NT2/D1 (cell line): ENCODE results near the gene UMAD1.

ENCODE experiments used
- DNase-seq: peaks from one replicate; pipeline ENCODE4 v3.0.0-alpha.2; 2011; ENCODE audit warnings: low read depth, low spot score
- H3K27me3 ChIP-seq: 2 replicates; pipeline ENCODE4 v1.6.0; 2011; ENCODE audit warnings: mild to moderate bottlenecking; ENCODE audit not compliant: insufficient read length, insufficient read depth
- H3K36me3 ChIP-seq: 2 replicates; pipeline ENCODE4 v1.6.1; 2011; ENCODE audit warnings: mild to moderate bottlenecking, low read length, mixed read lengths; ENCODE audit not compliant: insufficient read depth, insufficient read length
- H3K4me1 ChIP-seq: 2 replicates; pipeline ENCODE4 v1.5.1; 2011; ENCODE audit not compliant: insufficient read depth, insufficient read length
- H3K4me3 ChIP-seq: 2 replicates; pipeline ENCODE4 v1.5.1; 2011; ENCODE audit warnings: low read depth; ENCODE audit not compliant: insufficient read length
- H3K9ac ChIP-seq: 2 replicates; pipeline ENCODE4 v1.6.0; 2011; ENCODE audit warnings: low read depth; ENCODE audit not compliant: insufficient read length
- H3K9me3 ChIP-seq: 2 replicates; pipeline ENCODE4 v1.5.1; 2011; ENCODE audit warnings: mild to moderate bottlenecking, low read length; ENCODE audit not compliant: insufficient read depth
- SUZ12 ChIP-seq: IDR thresholded peaks from 2 replicates; pipeline ENCODE4 v1.6.1; 2011; ENCODE audit not compliant: insufficient read length, insufficient read depth; ENCODE audit errors: extremely low read depth
- YY1 ChIP-seq: IDR thresholded peaks from 2 replicates; pipeline ENCODE4 v1.6.1; 2011; ENCODE audit not compliant: insufficient read length, insufficient read depth
- ZNF274 ChIP-seq: IDR thresholded peaks from 2 replicates; pipeline ENCODE4 v1.6.1; 2011; ENCODE audit warnings: mild to moderate bottlenecking, low read depth, low read length

UMAD1 gene

DNA sequence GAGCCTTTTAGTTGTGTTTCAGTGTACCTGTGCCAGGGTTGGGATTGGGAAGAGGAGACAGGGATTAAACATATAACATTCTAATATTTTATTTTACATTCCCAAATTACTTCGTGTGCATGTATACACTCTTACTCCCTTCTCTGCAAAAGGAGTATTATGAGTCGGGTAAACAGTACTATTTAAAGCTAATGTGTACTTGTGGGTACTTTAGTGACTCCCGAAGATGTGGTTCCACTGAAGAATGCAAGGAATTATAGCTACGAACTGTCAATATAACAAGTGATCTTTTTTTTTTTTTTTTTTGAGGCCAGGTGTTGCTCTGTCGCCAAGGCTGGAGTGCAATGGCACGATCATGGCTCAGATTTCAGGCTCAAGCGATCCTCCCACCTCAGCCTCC is 200.5 kb downstream of the UMAD1 start:
- TF ChIP-seq ZNF274 (no peak), SUZ12 (no peak), YY1 (no peak)
- no peak for DNase-seq
- no peaks in the 10 kb centered on the region for H3K27me3 ChIP-seq
- no peaks in the 10 kb centered on the region for H3K36me3 ChIP-seq
- no peaks in the 10 kb centered on the region for H3K4me1 ChIP-seq
- H3K4me3 ChIP-seq, result no peak overlapping the region
- no peak overlapping the region for H3K9ac ChIP-seq
- no peaks in the 10 kb centered on the region for H3K9me3 ChIP-seq

DNA sequence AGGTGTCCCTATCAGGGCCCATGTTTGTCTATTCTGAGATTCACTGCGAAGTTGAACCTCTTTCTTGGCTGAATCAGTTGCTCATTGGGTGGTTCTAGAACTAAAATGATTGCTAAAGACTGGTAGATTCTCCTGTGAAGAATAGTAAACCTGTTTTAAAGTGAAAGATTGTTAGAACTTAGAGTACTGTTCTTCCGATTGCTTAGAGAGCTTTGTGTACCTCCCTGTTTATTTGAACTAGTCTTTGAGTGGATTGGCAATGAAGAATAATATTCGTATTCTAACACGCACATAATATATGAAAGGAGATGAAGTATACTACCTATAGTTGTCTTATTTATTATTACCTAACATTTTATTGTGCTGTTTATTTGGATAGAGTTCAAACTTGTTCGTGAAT is 202.7 kb downstream of the UMAD1 start:
- Histone ChIP-seq H3K27me3 (no peaks in the 10 kb centered on the region), H3K36me3 (no peaks in the 10 kb centered on the region), H3K9me3 (no peaks in the 10 kb centered on the region), H3K4me1 (no peaks in the 10 kb centered on the region), H3K9ac (no peak overlapping the region), H3K4me3 (no peak overlapping the region)
- DNase-seq, result no peak
- TF ChIP-seq YY1 (no peak), ZNF274 (no peak), SUZ12 (no peak)

GRCh38 chr7:7843972-7844371 is 203.4 kb downstream of the UMAD1 start:
- Histone ChIP-seq H3K9me3 (no peaks in the 10 kb centered on the region), H3K9ac (no peak overlapping the region), H3K4me1 (no peaks in the 10 kb centered on the region), H3K36me3 (no peaks in the 10 kb centered on the region), H3K4me3 (no peak overlapping the region), H3K27me3 (no peaks in the 10 kb centered on the region)
- DNase-seq, result no peak
- no peak for TF ChIP-seq YY1
- TF ChIP-seq ZNF274, result no peak
- TF ChIP-seq SUZ12, result no peak

- TF ChIP-seq SUZ12, result no peak
- TF ChIP-seq YY1, result no peak
- TF ChIP-seq ZNF274, result no peak
- H3K9ac ChIP-seq, result no peak overlapping the region
- peaks cover 3% of the 10 kb centered on the region; the same call in 1 of the 2 replicates for H3K9me3 ChIP-seq
- no peaks in the 10 kb centered on the region for H3K4me1 ChIP-seq
- no peaks in the 10 kb centered on the region for H3K27me3 ChIP-seq
- H3K36me3 ChIP-seq, result no peaks in the 10 kb centered on the region
- DNase-seq, result no peak
- H3K4me3 ChIP-seq, result no peak overlapping the region
Measured at GRCh38 chr7:7848246-7848645, 207.7 kb downstream of the UMAD1 start.

- no peak for DNase-seq
- H3K4me1 ChIP-seq, result no peaks in the 10 kb centered on the region
- H3K9ac ChIP-seq, result no peak overlapping the region
- no peak overlapping the region for H3K4me3 ChIP-seq
- no peak for TF ChIP-seq SUZ12
- no peak for TF ChIP-seq ZNF274
- no peak for TF ChIP-seq YY1
- peaks cover 6% of the 10 kb centered on the region for H3K9me3 ChIP-seq
- H3K36me3 ChIP-seq, result no peaks in the 10 kb centered on the region
- no peaks in the 10 kb centered on the region for H3K27me3 ChIP-seq
Measured at GRCh38 chr7:7848892-7849291, 208.3 kb downstream of the UMAD1 start.

DNA sequence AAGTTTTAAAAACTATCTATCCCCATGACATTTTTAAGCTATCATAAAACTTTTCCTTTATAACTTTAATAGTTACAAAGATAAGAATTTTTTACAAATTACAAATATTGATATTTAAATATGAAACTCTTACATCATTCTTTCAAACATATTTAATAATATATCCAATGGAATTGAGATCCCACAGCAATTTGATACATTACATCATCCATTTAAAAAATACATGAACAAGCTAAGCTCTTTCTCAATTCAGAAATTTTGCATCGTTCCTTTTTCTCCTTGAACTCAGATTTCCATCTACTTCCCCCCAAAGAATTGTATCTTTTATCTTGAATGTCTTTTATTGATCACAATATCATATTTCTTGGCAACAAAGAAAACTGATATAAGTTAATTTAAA is 209.6 kb downstream of the UMAD1 start:
- TF ChIP-seq SUZ12, result no peak
- TF ChIP-seq ZNF274, result no peak
- no peak for TF ChIP-seq YY1
- Histone ChIP-seq H3K27me3 (no peaks in the 10 kb centered on the region), H3K9me3 (peaks cover 17% of the 10 kb centered on the region), H3K4me3 (no peak overlapping the region), H3K36me3 (no peaks in the 10 kb centered on the region), H3K9ac (no peak overlapping the region), H3K4me1 (no peaks in the 10 kb centered on the region)
- DNase-seq, result no peak

- TF ChIP-seq YY1 (no peak), SUZ12 (no peak), ZNF274 (no peak)
- no peak overlapping the region for H3K9ac ChIP-seq
Measured at GRCh38 chr7:7851381-7851780, 210.8 kb downstream of the UMAD1 start.

More at GRCh38 chr7:7851381-7851780, 210.8 kb downstream of the UMAD1 start:
- H3K9me3 ChIP-seq, result peaks cover 29% of the 10 kb centered on the region
- no peaks in the 10 kb centered on the region for H3K27me3 ChIP-seq
- no peaks in the 10 kb centered on the region for H3K36me3 ChIP-seq
- no peak overlapping the region for H3K4me3 ChIP-seq
- no peaks in the 10 kb centered on the region for H3K4me1 ChIP-seq
- no peak for DNase-seq
